HEK293T (cell line): ENCODE results near the gene SZRD1.

Experiments
- BHLHE40 ChIP-seq: fragments of 450-650 bp; IDR thresholded peaks from 2 replicates; pipeline ENCODE4 v1.6.1; 2016; ENCODE audit warnings: mild to moderate bottlenecking, moderate library complexity, borderline replicate concordance
- ELF4 ChIP-seq: fragments of 450-650 bp; IDR thresholded peaks from 2 replicates; pipeline ENCODE4 v1.6.1; 2017; ENCODE audit warnings: antibody characterized with exemption
- FOXA1 ChIP-seq: fragments of 450-650 bp; IDR thresholded peaks from 2 replicates; pipeline ENCODE4 v1.6.1; 2016; ENCODE audit warnings: mild to moderate bottlenecking
- FOXK2 ChIP-seq: fragments of 450-650 bp; IDR thresholded peaks from 2 replicates; pipeline ENCODE4 v1.6.1; 2016; ENCODE audit warnings: mild to moderate bottlenecking
- FOXM1 ChIP-seq: fragments of 450-650 bp; IDR thresholded peaks from 2 replicates; pipeline ENCODE4 v1.6.1; 2017; ENCODE audit warnings: mild to moderate bottlenecking, borderline replicate concordance
- L3MBTL2 ChIP-seq: fragments of 450-650 bp; conservative IDR thresholded peaks from 2 replicates; pipeline ENCODE4 v1.6.1; 2016; ENCODE audit warnings: mild to moderate bottlenecking
- LEF1 ChIP-seq: fragments of 450-650 bp; IDR thresholded peaks from 2 replicates; pipeline ENCODE4 v1.6.1; 2017; ENCODE audit warnings: mild to moderate bottlenecking, borderline replicate concordance
- NFRKB ChIP-seq: fragments of 450-650 bp; IDR thresholded peaks from 2 replicates; pipeline ENCODE4 v1.6.1; 2016; ENCODE audit warnings: mild to moderate bottlenecking, moderate library complexity
- PKNOX1 ChIP-seq: fragments of 450-650 bp; IDR thresholded peaks from 2 replicates; pipeline ENCODE4 v1.6.1; 2016
- SP1 ChIP-seq: fragments of 450-650 bp; IDR thresholded peaks from 2 replicates; pipeline ENCODE4 v1.6.1; 2017
- SUZ12 ChIP-seq: fragments of 450-650 bp; IDR thresholded peaks from 2 replicates; pipeline ENCODE4 v1.6.1; 2016; ENCODE audit warnings: mild to moderate bottlenecking

GRCh38 chr1:16422041-16422440 is 55.0 kb downstream of the SZRD1 start:
- TF ChIP-seq BHLHE40 (no peak), FOXK2 (no peak), ELF4 (no peak), SP1 (no peak), LEF1 (no peak), NFRKB (no peak), SUZ12 (no peak), L3MBTL2 (no peak), FOXM1 (no peak), PKNOX1 (no peak), FOXA1 (no peak)
